Measurements from ENCODE around the gene LEMD3.

The LEMD3 gene

GRCh38 chr12:65278576-65279368 lies 109.4 kb downstream of the LEMD3 start, which contains the start of gene MSRB3 (continued):
- peak; percentile 91 for TF ChIP-seq ZIC2 (tag by site-specific recombination; IDR thresholded peaks at IDR 0.05)
- no peak for TF ChIP-seq ZNF530 (tag by site-specific recombination; IDR thresholded peaks at IDR 0.05; ENCODE audit: low read depth)
- no peak for TF ChIP-seq ZNF544 (tag by site-specific recombination; IDR thresholded peaks at IDR 0.05)
- TF ChIP-seq ZNF169 (tag by site-specific recombination; IDR thresholded peaks at IDR 0.05): no peak
- TF ChIP-seq ZNF707 (tag by site-specific recombination; IDR thresholded peaks at IDR 0.05): no peak
- TF ChIP-seq ZNF148 (tag by site-specific recombination; IDR thresholded peaks at IDR 0.05; ENCODE audit: borderline replicate concordance): no peak
- TF ChIP-seq ZNF416 (tag by site-specific recombination; IDR thresholded peaks at IDR 0.05): no peak
- no peak for TF ChIP-seq ZNF529 (tag by site-specific recombination; IDR thresholded peaks at IDR 0.05; ENCODE audit: insufficient replicate concordance)
- TF ChIP-seq ZNF513 (tag by site-specific recombination; IDR thresholded peaks at IDR 0.05): no peak
- no peak for TF ChIP-seq ZNF132 (tag by site-specific recombination; IDR thresholded peaks at IDR 0.05; ENCODE audit: borderline replicate concordance)
- TF ChIP-seq ZNF391 (tag by site-specific recombination; IDR thresholded peaks at IDR 0.05; ENCODE audit: borderline replicate concordance, low read depth): no peak
- peak; percentile 91 for TF ChIP-seq PATZ1 (tag by site-specific recombination; IDR thresholded peaks at IDR 0.05)
- peak; percentile 97 for TF ChIP-seq ZNF341 (tag by site-specific recombination; IDR thresholded peaks at IDR 0.05; ENCODE audit: low read depth)
- peak; percentile 59; the same call in 1 of the 2 replicates for TF ChIP-seq HIC1 (tag by site-specific recombination; IDR thresholded peaks at IDR 0.05)
- TF ChIP-seq ZNF660 (tag by site-specific recombination; IDR thresholded peaks at IDR 0.05): peak; percentile 28; the same call in 1 of the 2 replicates
- TF ChIP-seq ZNF112 (tag by site-specific recombination; IDR thresholded peaks at IDR 0.05): no peak
- TF ChIP-seq ZBTB10 (tag by site-specific recombination; IDR thresholded peaks at IDR 0.05): peak; percentile 91
- TF ChIP-seq ZNF571 (tag by site-specific recombination; IDR thresholded peaks at IDR 0.05): no peak
- TF ChIP-seq ZNF777 (tag by site-specific recombination; IDR thresholded peaks at IDR 0.05; ENCODE audit: borderline replicate concordance): no peak; the same call in 1 of the 2 replicates
- no peak for TF ChIP-seq ZNF768 (tag by site-specific recombination; IDR thresholded peaks at IDR 0.05)
- TF ChIP-seq ZNF654 (tag by site-specific recombination; IDR thresholded peaks at IDR 0.05; ENCODE audit: low read depth): no peak
- no peak for TF ChIP-seq ZNF37A (tag by site-specific recombination; IDR thresholded peaks at IDR 0.05)
- TF ChIP-seq AEBP2 (tag by site-specific recombination; IDR thresholded peaks at IDR 0.05; ENCODE audit: borderline replicate concordance): no peak
- no peak for TF ChIP-seq ZNF138 (tag by site-specific recombination; IDR thresholded peaks at IDR 0.05; ENCODE audit: borderline replicate concordance)
- TF ChIP-seq RBAK (tag by site-specific recombination; IDR thresholded peaks at IDR 0.05): no peak
- no peak for TF ChIP-seq ZNF433 (tag by site-specific recombination; IDR thresholded peaks at IDR 0.05; ENCODE audit: low read depth)
- no peak for TF ChIP-seq ZNF585B (tag by site-specific recombination; IDR thresholded peaks at IDR 0.05)

Measured in HEK293 (cell line).